GM10266 (cell line): ENCODE data around the gene KCNK13.

Experiments used
- DNase-seq: peaks from one replicate; pipeline ENCODE4 v3.0.0; 2012; ENCODE audit errors: extremely low spot score
- CTCF ChIP-seq: IDR thresholded peaks from 2 replicates; pipeline ENCODE4 v1.5.1; 2012; ENCODE audit warnings: mild to moderate bottlenecking, low read depth; ENCODE audit not compliant: control insufficient read depth, insufficient read depth; ENCODE audit errors: missing control alignments

The KCNK13 gene

GRCh38 chr14:90060965-90061684, 669 bp upstream of the KCNK13 start:
- no peak for TF ChIP-seq CTCF
- DNase-seq: peak; percentile 58

- no peak for TF ChIP-seq CTCF
- peak; percentile 35 for DNase-seq
These were observed 467 bp downstream of the KCNK13 start for GRCh38 chr14:90062127-90062794.

GRCh38 chr14:90062822-90063539, 1.2 kb downstream of the KCNK13 start:
- no peak for TF ChIP-seq CTCF
- DNase-seq: no peak

- no peak for TF ChIP-seq CTCF
- DNase-seq: no peak
These were observed 10.6 kb downstream of the KCNK13 start for GRCh38 chr14:90072350-90072749.

GRCh38 chr14:90079576-90079975, 17.8 kb downstream of the KCNK13 start:
- no peak for DNase-seq
- TF ChIP-seq CTCF: no peak

- no peak for TF ChIP-seq CTCF
- DNase-seq: no peak
These were observed 25.6 kb downstream of the KCNK13 start for GRCh38 chr14:90087433-90087832.
